Trophoblast cell (in vitro differentiated cells and primary cell): Measurements from ENCODE around the gene CEP192.
"Not testable (repeated sequence)": the region's sequence is repeated elsewhere in the genome, so short reads cannot be mapped to it uniquely, and the experiment has no call there.

Source experiments
- DNase-seq, 2 donors: peaks; one replicate each; pipeline ENCODE4 v3.0.0-alpha.2; 2016
- H2AFZ ChIP-seq: 2 replicates; pipeline ENCODE4 v1.6.1; 2013; ENCODE audit warnings: low read length, moderate library complexity, mild to moderate bottlenecking; ENCODE audit not compliant: insufficient read depth, poor library complexity
- H2AK5ac ChIP-seq: 2 replicates; pipeline ENCODE4 v1.6.1; 2013; ENCODE audit warnings: mild to moderate bottlenecking, low read length
- H2BK120ac ChIP-seq: 2 replicates; pipeline ENCODE4 v1.6.1; 2013; ENCODE audit warnings: low read length, mild to moderate bottlenecking, moderate library complexity; ENCODE audit not compliant: insufficient read depth, poor library complexity
- H2BK12ac ChIP-seq: 2 replicates; pipeline ENCODE4 v1.6.1; 2013; ENCODE audit warnings: mild to moderate bottlenecking, low read length, moderate library complexity
- H2BK5ac ChIP-seq: 2 replicates; pipeline ENCODE4 v1.6.1; 2013; ENCODE audit warnings: low read length, low read depth, moderate library complexity, mild to moderate bottlenecking; ENCODE audit not compliant: poor library complexity
- H3K14ac ChIP-seq: 2 replicates; pipeline ENCODE4 v1.6.1; 2013; ENCODE audit warnings: mild to moderate bottlenecking, low read length
- H3K18ac ChIP-seq: 2 replicates; pipeline ENCODE4 v1.6.1; 2013; ENCODE audit warnings: mild to moderate bottlenecking, low read length
- H3K23ac ChIP-seq: 2 replicates; pipeline ENCODE4 v1.6.1; 2013; ENCODE audit warnings: low read length
- H3K27ac ChIP-seq: 2 replicates; pipeline ENCODE4 v1.5.1; 2013; ENCODE audit warnings: low read depth, mild to moderate bottlenecking, inconsistent platforms, low read length, moderate library complexity
- H3K27me3 ChIP-seq: 2 replicates; pipeline ENCODE4 v1.6.1; 2013; ENCODE audit warnings: inconsistent platforms, mild to moderate bottlenecking, low read length, moderate library complexity; ENCODE audit not compliant: insufficient read depth
- H3K36me3 ChIP-seq, 2 experiments: 1 replicate in 1 of 2; 2 replicates in 1 of 2; pipeline ENCODE4 v1.6.1; 2013; ENCODE audit warnings: low read length in 2 of 2, mild to moderate bottlenecking in 2 of 2, moderate library complexity in 1 of 2; ENCODE audit not compliant: insufficient read depth in 2 of 2, control insufficient read depth in 1 of 2
- H3K4ac ChIP-seq: 2 replicates; pipeline ENCODE4 v1.6.1; 2013; ENCODE audit warnings: low read depth, mild to moderate bottlenecking, low read length, moderate library complexity
- H3K4me1 ChIP-seq, 2 experiments: 1 replicate in 1 of 2; 2 replicates in 1 of 2; pipeline ENCODE4 v1.6.1; 2013; ENCODE audit warnings: low read length in 2 of 2, mild to moderate bottlenecking in 2 of 2, moderate library complexity in 1 of 2; ENCODE audit not compliant: insufficient read depth in 2 of 2, control insufficient read depth in 1 of 2
- H3K4me2 ChIP-seq: 2 replicates; pipeline ENCODE4 v1.6.1; 2013; ENCODE audit warnings: inconsistent platforms, mild to moderate bottlenecking, low read length, moderate library complexity
- H3K4me3 ChIP-seq: 2 replicates; pipeline ENCODE4 v1.5.1; 2013; ENCODE audit warnings: mild to moderate bottlenecking, low read depth, low read length, inconsistent platforms
- H3K79me1 ChIP-seq: one replicate; pipeline ENCODE4 v1.6.1; 2013; ENCODE audit warnings: low read length
- H3K79me2 ChIP-seq: 2 replicates; pipeline ENCODE4 v1.6.1; 2013; ENCODE audit warnings: low read length, mild to moderate bottlenecking; ENCODE audit not compliant: control insufficient read depth, insufficient read depth, poor library complexity
- H3K9ac ChIP-seq: 2 replicates; pipeline ENCODE4 v1.6.1; 2013; ENCODE audit warnings: mild to moderate bottlenecking, low read length
- H3K9me3 ChIP-seq: 2 replicates; pipeline ENCODE4 v1.6.1; 2013; ENCODE audit warnings: low read depth, mild to moderate bottlenecking, control low read depth, inconsistent platforms, low read length; ENCODE audit not compliant: insufficient read depth
- H4K12ac ChIP-seq: 2 replicates; pipeline ENCODE4 v1.6.1; 2013; ENCODE audit warnings: low read depth, mild to moderate bottlenecking, low read length, moderate library complexity
- H4K8ac ChIP-seq: 2 replicates; pipeline ENCODE4 v1.6.1; 2013; ENCODE audit warnings: low read depth, mild to moderate bottlenecking, low read length, moderate library complexity
- H4K91ac ChIP-seq: one replicate; pipeline ENCODE4 v1.6.1; 2013; ENCODE audit warnings: low read depth, mild to moderate bottlenecking, low read length, moderate library complexity
- WGBS: extraction: QIAGEN DNeasy Blood & Tissue Kit; methylation state at CpG from one replicate; pipeline ENCODE4 v1.1.7; 2013; ENCODE audit warnings: missing lambda C conversion rate; ENCODE audit not compliant: insufficient read length, insufficient coverage; ENCODE audit errors: extremely low coverage; 5-methylcytosine and 5-hydroxymethylcytosine counted together

Gene CEP192

GRCh38 chr18:12996661-12997292 is 5.6 kb downstream of the CEP192 start:
- peaks cover 3 to 4% of the 10 kb centered on the region in 2 experiments for H3K36me3 ChIP-seq
- peaks cover 1 to 3% of the 10 kb centered on the region in 2 experiments for H3K4me1 ChIP-seq
- H3K79me1 ChIP-seq, result no peaks in the 10 kb centered on the region
- peaks cover 4% of the 10 kb centered on the region for H3K79me2 ChIP-seq
- H3K4ac ChIP-seq, result peak overlapping the region; percentile 23
- no peak overlapping the region for H2BK120ac ChIP-seq
- no CpG with 5 or more reads among the region's 10 CpGs for WGBS
- H2AK5ac ChIP-seq, result no peak overlapping the region
- no peak overlapping the region for H3K18ac ChIP-seq
- no peaks in the 10 kb centered on the region for H3K27me3 ChIP-seq
- no peak overlapping the region for H4K12ac ChIP-seq
- no peak overlapping the region for H3K27ac ChIP-seq
- no peak for DNase-seq
- no peak overlapping the region for H4K8ac ChIP-seq
- no peak overlapping the region for H3K4me2 ChIP-seq
- no peaks in the 10 kb centered on the region for H3K9me3 ChIP-seq
- H2BK12ac ChIP-seq, result no peak overlapping the region
- H2AFZ ChIP-seq, result no peak overlapping the region
- no peak overlapping the region for H4K91ac ChIP-seq
- H3K4me3 ChIP-seq, result no peak overlapping the region
- H3K23ac ChIP-seq, result no peak overlapping the region
- H3K14ac ChIP-seq, result no peak overlapping the region
- no peak overlapping the region for H2BK5ac ChIP-seq
- no peak overlapping the region for H3K9ac ChIP-seq

GRCh38 chr18:12997330-12997729 is 6.2 kb downstream of the CEP192 start:
- H3K27me3 ChIP-seq, H3K27ac ChIP-seq, H3K14ac ChIP-seq, H2AK5ac ChIP-seq, H2AFZ ChIP-seq, H3K4me2 ChIP-seq, H3K4ac ChIP-seq, H4K91ac ChIP-seq, H3K79me1 ChIP-seq, H3K9ac ChIP-seq, H3K4me1 ChIP-seq, H3K36me3 ChIP-seq, H2BK5ac ChIP-seq, H4K8ac ChIP-seq, H3K23ac ChIP-seq, H2BK12ac ChIP-seq, H2BK120ac ChIP-seq, DNase-seq, H3K4me3 ChIP-seq, H4K12ac ChIP-seq, H3K18ac ChIP-seq, H3K9me3 ChIP-seq, H3K79me2 ChIP-seq: not testable (repeated sequence)
- WGBS, result no CpG with 5 or more reads among the region's 2 CpGs

- Histone ChIP-seq H3K9me3 (no peaks in the 10 kb centered on the region), H3K4ac (no peak overlapping the region)
- WGBS, result no CpG with 5 or more reads among the region's 6 CpGs
Measured at GRCh38 chr18:12998332-12999060, 7.3 kb downstream of the CEP192 start.

GRCh38 chr18:13003466-13003896 is 12.3 kb downstream of the CEP192 start:
- no peak overlapping the region for H2BK12ac ChIP-seq
- H3K23ac ChIP-seq, result no peak overlapping the region
- H3K14ac ChIP-seq, result no peak overlapping the region
- H3K79me2 ChIP-seq, result no peaks in the 10 kb centered on the region
- no peak overlapping the region for H3K4me2 ChIP-seq
- no peak overlapping the region for H2AK5ac ChIP-seq
- H4K8ac ChIP-seq, result no peak overlapping the region
- H3K4me3 ChIP-seq, result no peak overlapping the region
- H3K27me3 ChIP-seq, result no peaks in the 10 kb centered on the region
- H3K36me3 ChIP-seq, result peaks cover 3 to 7% of the 10 kb centered on the region in 2 experiments
- no peaks in the 10 kb centered on the region for H3K4me1 ChIP-seq
- no peak overlapping the region for H2BK5ac ChIP-seq
- H2AFZ ChIP-seq, result no peak overlapping the region
- peak; percentile 29 to 68 for DNase-seq
- H2BK120ac ChIP-seq, result no peak overlapping the region
- H3K4ac ChIP-seq, result no peak overlapping the region
- H3K27ac ChIP-seq, result no peak overlapping the region
- H3K79me1 ChIP-seq, result no peaks in the 10 kb centered on the region
- no CpG with 5 or more reads among the region's 7 CpGs for WGBS
- H3K9me3 ChIP-seq, result no peaks in the 10 kb centered on the region
- no peak overlapping the region for H3K18ac ChIP-seq
- no peak overlapping the region for H3K9ac ChIP-seq
- H4K12ac ChIP-seq, result no peak overlapping the region
- H4K91ac ChIP-seq, result no peak overlapping the region

More at GRCh38 chr18:12998332-12999060, 7.3 kb downstream of the CEP192 start:
- Histone ChIP-seq H3K23ac (no peak overlapping the region), H3K36me3 (peaks cover 3 to 4% of the 10 kb centered on the region in 2 experiments), H3K4me2 (no peak overlapping the region), H2BK12ac (no peak overlapping the region), H4K8ac (no peak overlapping the region), H3K4me3 (no peak overlapping the region), H4K12ac (no peak overlapping the region), H2BK5ac (no peak overlapping the region), H3K14ac (no peak overlapping the region), H3K18ac (no peak overlapping the region), H3K79me2 (peaks cover 2% of the 10 kb centered on the region), H2BK120ac (no peak overlapping the region), H3K27ac (no peak overlapping the region), H3K27me3 (no peaks in the 10 kb centered on the region), H3K4me1 (no peaks in the 10 kb centered on the region), H4K91ac (no peak overlapping the region), H3K9ac (no peak overlapping the region), H2AK5ac (no peak overlapping the region), H2AFZ (no peak overlapping the region), H3K79me1 (no peaks in the 10 kb centered on the region)
- DNase-seq, result no peak
